Middle frontal gyrus (tissue), 1 donor: ENCODE data around the gene ARIH2.

Experiments
- DNase-seq: peaks from one replicate; pipeline ENCODE4 v3.0.0-alpha.2; 2015; ENCODE audit warnings: low spot score; ENCODE audit errors: extremely low spot score

The ARIH2 gene

GRCh38 chr3:48928679-48929078 is 10.0 kb downstream of the ARIH2 start:
- no peak for DNase-seq

GRCh38 chr3:48929358-48930035 is 10.9 kb downstream of the ARIH2 start:
- DNase-seq: no peak

GRCh38 chr3:48930590-48930989 is 11.9 kb downstream of the ARIH2 start:
- DNase-seq: no peak

GRCh38 chr3:48931944-48932580 is 13.4 kb downstream of the ARIH2 start:
- DNase-seq: no peak

GRCh38 chr3:48934333-48934991 is 15.8 kb downstream of the ARIH2 start:
- no peak for DNase-seq

- DNase-seq: no peak
Observed at GRCh38 chr3:48935530-48935929, 16.9 kb downstream of the ARIH2 start.

GRCh38 chr3:48938156-48938555 is 19.5 kb downstream of the ARIH2 start:
- DNase-seq: no peak

- no peak for DNase-seq
Observed at GRCh38 chr3:48938689-48939088, 20.0 kb downstream of the ARIH2 start.

GRCh38 chr3:48945432-48945831 is 26.8 kb downstream of the ARIH2 start:
- no peak for DNase-seq

- DNase-seq: no peak
Observed at GRCh38 chr3:48945891-48946549, 27.4 kb downstream of the ARIH2 start.

- DNase-seq: no peak
Observed at GRCh38 chr3:48949376-48949717, 30.7 kb downstream of the ARIH2 start.

GRCh38 chr3:48950051-48950450 is 31.4 kb downstream of the ARIH2 start:
- no peak for DNase-seq

- no peak for DNase-seq
Observed at GRCh38 chr3:48951764-48952163, 33.1 kb downstream of the ARIH2 start.

- DNase-seq: no peak
Observed at GRCh38 chr3:48952510-48953118, 34.0 kb downstream of the ARIH2 start.

GRCh38 chr3:48957006-48957705 is 38.5 kb downstream of the ARIH2 start:
- no peak for DNase-seq

- no peak for DNase-seq
Observed at GRCh38 chr3:48960841-48961413, 42.3 kb downstream of the ARIH2 start.

- no peak for DNase-seq
Observed at GRCh38 chr3:48962340-48962739, 43.7 kb downstream of the ARIH2 start.

- DNase-seq: no peak
Observed at GRCh38 chr3:48962939-48963338, 44.3 kb downstream of the ARIH2 start.

- no peak for DNase-seq
Observed at GRCh38 chr3:48963591-48963990, 44.9 kb downstream of the ARIH2 start.

- no peak for DNase-seq
Observed at GRCh38 chr3:48966367-48966766, 47.7 kb downstream of the ARIH2 start.

GRCh38 chr3:48966876-48967361 is 48.3 kb downstream of the ARIH2 start:
- no peak for DNase-seq
